ENCODE data around the gene KCNMB4.

DNA sequence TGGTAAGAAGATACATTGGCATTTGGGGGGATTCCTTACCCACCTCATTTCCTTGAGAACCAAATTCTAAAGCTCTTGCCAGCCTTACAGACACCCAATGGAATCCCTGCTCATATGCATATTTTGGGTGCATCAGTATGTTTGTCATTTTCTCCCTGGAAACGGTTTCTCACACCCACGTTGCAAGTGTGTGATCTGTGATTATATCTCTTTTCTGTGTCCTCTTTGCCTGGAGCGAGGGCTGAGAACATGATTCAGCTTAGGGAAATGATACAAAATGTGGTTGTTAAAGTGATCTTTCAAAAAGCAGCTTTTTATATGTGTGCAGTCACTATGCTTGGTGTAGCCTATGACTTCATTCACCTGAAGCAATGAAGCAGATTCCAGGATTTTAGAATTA is 52.0 kb downstream of the KCNMB4 start:
- TF ChIP-seq, protein P1, sequence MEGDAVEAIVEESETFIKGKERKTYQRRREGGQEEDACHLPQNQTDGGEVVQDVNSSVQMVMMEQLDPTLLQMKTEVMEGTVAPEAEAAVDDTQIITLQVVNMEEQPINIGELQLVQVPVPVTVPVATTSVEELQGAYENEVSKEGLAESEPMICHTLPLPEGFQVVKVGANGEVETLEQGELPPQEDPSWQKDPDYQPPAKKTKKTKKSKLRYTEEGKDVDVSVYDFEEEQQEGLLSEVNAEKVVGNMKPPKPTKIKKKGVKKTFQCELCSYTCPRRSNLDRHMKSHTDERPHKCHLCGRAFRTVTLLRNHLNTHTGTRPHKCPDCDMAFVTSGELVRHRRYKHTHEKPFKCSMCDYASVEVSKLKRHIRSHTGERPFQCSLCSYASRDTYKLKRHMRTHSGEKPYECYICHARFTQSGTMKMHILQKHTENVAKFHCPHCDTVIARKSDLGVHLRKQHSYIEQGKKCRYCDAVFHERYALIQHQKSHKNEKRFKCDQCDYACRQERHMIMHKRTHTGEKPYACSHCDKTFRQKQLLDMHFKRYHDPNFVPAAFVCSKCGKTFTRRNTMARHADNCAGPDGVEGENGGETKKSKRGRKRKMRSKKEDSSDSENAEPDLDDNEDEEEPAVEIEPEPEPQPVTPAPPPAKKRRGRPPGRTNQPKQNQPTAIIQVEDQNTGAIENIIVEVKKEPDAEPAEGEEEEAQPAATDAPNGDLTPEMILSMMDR (conservative IDR thresholded peaks at IDR 0.05 in 1 of 2, IDR thresholded peaks at IDR 0.05 in 1 of 2; ENCODE audit: extremely low read depth in 1 of 2, insufficient read depth in 1 of 2, low read depth in 1 of 2, low read length in 2 of 2), result no peak
- no peak for TF ChIP-seq EZH2 (IDR thresholded peaks at IDR 0.05; ENCODE audit: borderline replicate concordance, low read length)

Data from mammary epithelial cell (primary cell).